ENCODE data around the gene IFNA16.

DNA sequence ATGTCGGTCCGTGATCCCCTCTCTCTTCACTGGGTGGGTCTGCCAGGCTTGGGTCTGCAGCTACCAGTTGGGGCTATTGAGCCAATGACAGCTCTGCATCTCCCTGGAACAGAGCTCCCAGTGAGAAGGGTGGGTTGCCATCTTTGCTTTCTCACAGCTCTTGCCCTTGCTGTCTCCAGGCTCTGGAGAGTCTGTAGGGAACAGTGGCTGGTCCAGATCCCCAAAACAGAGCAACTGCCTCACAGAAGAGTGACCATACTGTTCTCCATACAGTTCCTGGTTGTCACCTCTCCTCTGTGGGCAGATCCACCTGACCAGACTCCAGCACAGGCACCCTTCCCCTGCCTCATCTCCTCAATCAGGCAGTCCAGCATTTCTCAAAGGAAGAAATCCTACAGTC, 16.1 kb upstream of the IFNA16 start:
- TF ChIP-seq, protein P1, sequence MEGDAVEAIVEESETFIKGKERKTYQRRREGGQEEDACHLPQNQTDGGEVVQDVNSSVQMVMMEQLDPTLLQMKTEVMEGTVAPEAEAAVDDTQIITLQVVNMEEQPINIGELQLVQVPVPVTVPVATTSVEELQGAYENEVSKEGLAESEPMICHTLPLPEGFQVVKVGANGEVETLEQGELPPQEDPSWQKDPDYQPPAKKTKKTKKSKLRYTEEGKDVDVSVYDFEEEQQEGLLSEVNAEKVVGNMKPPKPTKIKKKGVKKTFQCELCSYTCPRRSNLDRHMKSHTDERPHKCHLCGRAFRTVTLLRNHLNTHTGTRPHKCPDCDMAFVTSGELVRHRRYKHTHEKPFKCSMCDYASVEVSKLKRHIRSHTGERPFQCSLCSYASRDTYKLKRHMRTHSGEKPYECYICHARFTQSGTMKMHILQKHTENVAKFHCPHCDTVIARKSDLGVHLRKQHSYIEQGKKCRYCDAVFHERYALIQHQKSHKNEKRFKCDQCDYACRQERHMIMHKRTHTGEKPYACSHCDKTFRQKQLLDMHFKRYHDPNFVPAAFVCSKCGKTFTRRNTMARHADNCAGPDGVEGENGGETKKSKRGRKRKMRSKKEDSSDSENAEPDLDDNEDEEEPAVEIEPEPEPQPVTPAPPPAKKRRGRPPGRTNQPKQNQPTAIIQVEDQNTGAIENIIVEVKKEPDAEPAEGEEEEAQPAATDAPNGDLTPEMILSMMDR (IDR thresholded peaks at IDR 0.05) = no peak
- TF ChIP-seq ZFX (IDR thresholded peaks at IDR 0.05; ENCODE audit: borderline replicate concordance) = no peak
